SK-N-SH (cell line): ENCODE measurements around the gene TWNK.

ENCODE experiments used
- EP300 ChIP-seq, 2 experiments: IDR thresholded peaks; 2 replicates each; pipeline versions ENCODE4 v1.4.0 to v1.6.1; 2012; ENCODE audit warnings: borderline replicate concordance in 1 of 2, low read depth in 1 of 2, low read length in 1 of 2
- EZH2phosphoT487 ChIP-seq: fragments of 200-600 bp; sonication (generic); IDR thresholded peaks from 2 replicates; pipeline ENCODE4 v1.6.1; 2017; ENCODE audit warnings: low read depth, mixed run types, mild to moderate bottlenecking, antibody characterized with exemption, moderate library complexity, borderline replicate concordance
- FOSL2 ChIP-seq: IDR thresholded peaks from 2 replicates; pipeline ENCODE4 v1.4.0; 2012; ENCODE audit warnings: low read depth, mild to moderate bottlenecking, moderate library complexity, borderline replicate concordance
- JUND ChIP-seq: IDR thresholded peaks from 2 replicates; pipeline ENCODE4 v1.4.0; 2012
- MXI1 ChIP-seq: IDR thresholded peaks from 2 replicates; pipeline ENCODE4 v1.6.1; 2012; ENCODE audit warnings: mild to moderate bottlenecking, low read depth, low read length, improper control_type of control experiment
- POLR2AphosphoS5 ChIP-seq: IDR thresholded peaks from 2 replicates; pipeline ENCODE4 v1.6.1; 2012; ENCODE audit warnings: low read depth, low read length
- TCF12 ChIP-seq: IDR thresholded peaks from 2 replicates; pipeline ENCODE4 v1.4.0; 2012
- TEAD4 ChIP-seq: IDR thresholded peaks from 2 replicates; pipeline ENCODE4 v1.4.0; 2012; ENCODE audit warnings: mild to moderate bottlenecking, borderline replicate concordance; ENCODE audit not compliant: insufficient read depth
- TF ChIP-seq, protein P1 (sequence below): fragments of 200-600 bp; sonication (generic); IDR thresholded peaks from 2 replicates; pipeline ENCODE4 v1.6.1; 2017; ENCODE audit warnings: antibody characterized with exemption, mild to moderate bottlenecking, moderate library complexity
- TF ChIP-seq, protein P2 (sequence below): fragments of 150-350 bp; IDR thresholded peaks from 2 replicates; pipeline ENCODE4 v1.6.1; 2017; ENCODE audit warnings: antibody characterized with exemption, low read length, low read depth, borderline replicate concordance
- TF ChIP-seq, protein P3 (sequence below): IDR thresholded peaks from 2 replicates; pipeline ENCODE4 v1.4.0; 2012; ENCODE audit warnings: low read depth

DNA sequence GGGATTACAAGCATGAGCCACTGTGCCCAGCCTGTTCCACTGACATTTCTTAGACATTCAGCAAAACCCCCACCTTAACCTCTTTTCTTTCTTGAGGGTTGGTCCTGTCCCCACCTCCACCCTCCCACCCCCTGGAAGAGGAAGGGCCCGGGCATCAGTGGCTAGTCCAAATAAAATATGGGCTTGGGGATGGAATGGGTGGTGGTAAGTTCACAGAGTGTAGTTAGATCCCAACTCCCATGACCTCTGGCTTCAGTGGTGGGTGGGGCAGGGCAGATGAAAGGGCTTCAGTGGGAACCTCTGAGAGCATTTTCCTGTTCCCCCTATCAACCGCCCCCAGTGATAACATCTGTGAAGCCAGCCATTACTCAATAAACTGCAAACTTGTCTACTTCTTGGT is 53.5 kb downstream of the TWNK start:
- TF ChIP-seq, protein P1, sequence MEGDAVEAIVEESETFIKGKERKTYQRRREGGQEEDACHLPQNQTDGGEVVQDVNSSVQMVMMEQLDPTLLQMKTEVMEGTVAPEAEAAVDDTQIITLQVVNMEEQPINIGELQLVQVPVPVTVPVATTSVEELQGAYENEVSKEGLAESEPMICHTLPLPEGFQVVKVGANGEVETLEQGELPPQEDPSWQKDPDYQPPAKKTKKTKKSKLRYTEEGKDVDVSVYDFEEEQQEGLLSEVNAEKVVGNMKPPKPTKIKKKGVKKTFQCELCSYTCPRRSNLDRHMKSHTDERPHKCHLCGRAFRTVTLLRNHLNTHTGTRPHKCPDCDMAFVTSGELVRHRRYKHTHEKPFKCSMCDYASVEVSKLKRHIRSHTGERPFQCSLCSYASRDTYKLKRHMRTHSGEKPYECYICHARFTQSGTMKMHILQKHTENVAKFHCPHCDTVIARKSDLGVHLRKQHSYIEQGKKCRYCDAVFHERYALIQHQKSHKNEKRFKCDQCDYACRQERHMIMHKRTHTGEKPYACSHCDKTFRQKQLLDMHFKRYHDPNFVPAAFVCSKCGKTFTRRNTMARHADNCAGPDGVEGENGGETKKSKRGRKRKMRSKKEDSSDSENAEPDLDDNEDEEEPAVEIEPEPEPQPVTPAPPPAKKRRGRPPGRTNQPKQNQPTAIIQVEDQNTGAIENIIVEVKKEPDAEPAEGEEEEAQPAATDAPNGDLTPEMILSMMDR: no peak
- TF ChIP-seq, protein P2, sequence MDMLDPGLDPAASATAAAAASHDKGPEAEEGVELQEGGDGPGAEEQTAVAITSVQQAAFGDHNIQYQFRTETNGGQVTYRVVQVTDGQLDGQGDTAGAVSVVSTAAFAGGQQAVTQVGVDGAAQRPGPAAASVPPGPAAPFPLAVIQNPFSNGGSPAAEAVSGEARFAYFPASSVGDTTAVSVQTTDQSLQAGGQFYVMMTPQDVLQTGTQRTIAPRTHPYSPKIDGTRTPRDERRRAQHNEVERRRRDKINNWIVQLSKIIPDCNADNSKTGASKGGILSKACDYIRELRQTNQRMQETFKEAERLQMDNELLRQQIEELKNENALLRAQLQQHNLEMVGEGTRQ: no peak
- TF ChIP-seq EZH2phosphoT487: no peak
- TF ChIP-seq MXI1: no peak
- no peak for TF ChIP-seq POLR2AphosphoS5
- no peak for TF ChIP-seq TEAD4
- TF ChIP-seq TCF12: no peak
- TF ChIP-seq JUND: no peak
- no peak for TF ChIP-seq EP300 (IDR thresholded peaks at IDR 0.05; ENCODE audit: borderline replicate concordance in 1 of 2, low read depth in 1 of 2, low read length in 1 of 2)
- TF ChIP-seq, protein P3, sequence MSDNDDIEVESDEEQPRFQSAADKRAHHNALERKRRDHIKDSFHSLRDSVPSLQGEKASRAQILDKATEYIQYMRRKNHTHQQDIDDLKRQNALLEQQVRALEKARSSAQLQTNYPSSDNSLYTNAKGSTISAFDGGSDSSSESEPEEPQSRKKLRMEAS: no peak
- TF ChIP-seq FOSL2: no peak
